Keratinocyte (primary cell): ENCODE data around the gene KCNT2. TPM values are rescaled to one million over a fixed set of nuclear protein-coding genes. Genes with fewer than 3 reads are reported as not detected.

Experiments
- DNase-seq: peaks from one replicate; pipeline ENCODE4 v3.0.0-alpha.2; 2011; ENCODE audit warnings: low read depth, missing footprints, low spot score
- FAIRE-seq: peaks from 2 replicates; lab custom pipeline; 2011; peaks lifted over from hg19 to GRCh38; lab: Jason Lieb, UNC
- H2AFZ ChIP-seq: 2 replicates; pipeline ENCODE4 v1.6.0; 2012; ENCODE audit warnings: low read length, control low read depth, inconsistent platforms; ENCODE audit not compliant: control insufficient read depth
- H3K27ac ChIP-seq: 2 replicates; pipeline ENCODE4 v1.5.1; 2011; ENCODE audit warnings: low read length; ENCODE audit not compliant: control insufficient read depth, insufficient read depth
- H3K27me3 ChIP-seq: 3 replicates; pipeline ENCODE4 v1.6.0; 2011; ENCODE audit warnings: low read length; ENCODE audit not compliant: control insufficient read depth, insufficient read depth; ENCODE audit errors: extremely low read depth
- H3K36me3 ChIP-seq, 2 experiments: 2 replicates in 1 of 2; 3 replicates in 1 of 2; pipeline ENCODE4 v1.5.1; 2011; ENCODE audit warnings: low read length in 2 of 2, mild to moderate bottlenecking in 1 of 2; ENCODE audit not compliant: control insufficient read depth in 2 of 2, insufficient read depth in 2 of 2; ENCODE audit errors: extremely low read depth in 1 of 2
- H3K4me1 ChIP-seq: 3 replicates; pipeline ENCODE4 v1.5.1; 2011; ENCODE audit warnings: low read length; ENCODE audit not compliant: control insufficient read depth, insufficient read depth; ENCODE audit errors: extremely low read depth
- H3K4me2 ChIP-seq: 3 replicates; pipeline ENCODE4 v1.6.0; 2011; ENCODE audit warnings: low read depth, low read length; ENCODE audit not compliant: control insufficient read depth, insufficient read depth; ENCODE audit errors: extremely low read depth
- H3K4me3 ChIP-seq, 3 experiments: fragments of 200-600 bp in 1 of 3; sonication (generic) in 1 of 3; 2 replicates in 2 of 3; 3 replicates in 1 of 3; pipeline ENCODE4 v1.5.1; 2011 to 2016; ENCODE audit warnings: low read length in 3 of 3, mild to moderate bottlenecking in 3 of 3, control low read depth in 2 of 3, inconsistent platforms in 1 of 3, low read depth in 1 of 3, mixed read lengths in 1 of 3, mixed run types in 1 of 3, moderate library complexity in 1 of 3; ENCODE audit not compliant: control insufficient read depth in 2 of 3, insufficient read depth in 2 of 3; ENCODE audit errors: extremely low read depth in 1 of 3
- H3K79me2 ChIP-seq: 2 replicates; pipeline ENCODE4 v1.6.0; 2012; ENCODE audit warnings: low read length; ENCODE audit not compliant: control insufficient read depth, insufficient read depth
- H3K9ac ChIP-seq: 3 replicates; pipeline ENCODE4 v1.6.0; 2011; ENCODE audit warnings: low read length; ENCODE audit not compliant: control insufficient read depth, insufficient read depth; ENCODE audit errors: extremely low read depth
- H3K9me1 ChIP-seq: 3 replicates; pipeline ENCODE4 v1.6.0; 2011; ENCODE audit warnings: low read length; ENCODE audit not compliant: control insufficient read depth, insufficient read depth; ENCODE audit errors: extremely low read depth
- H3K9me3 ChIP-seq: 2 replicates; pipeline ENCODE4 v1.5.1; 2012; ENCODE audit warnings: low read depth, low read length; ENCODE audit not compliant: control insufficient read depth
- H4K20me1 ChIP-seq: 3 replicates; pipeline ENCODE4 v1.6.0; 2011; ENCODE audit warnings: low read length; ENCODE audit not compliant: control insufficient read depth, insufficient read depth; ENCODE audit errors: extremely low read depth
- CTCF ChIP-seq, 3 experiments: IDR thresholded peaks in 1 of 3; conservative IDR thresholded peaks in 1 of 3; optimal IDR thresholded peaks in 1 of 3; 2 replicates in 2 of 3; 3 replicates in 1 of 3; pipeline versions ENCODE3 to v1.5.1; 2011; ENCODE audit warnings: low read length in 3 of 3, mild to moderate bottlenecking in 3 of 3, moderate library complexity in 2 of 3, control low read depth in 1 of 3, inconsistent platforms in 1 of 3; ENCODE audit not compliant: insufficient read depth in 2 of 3; ENCODE audit errors: extremely low read depth in 1 of 3
- EZH2 ChIP-seq: IDR thresholded peaks from one replicate; pipeline ENCODE4 v1.6.1; 2012; ENCODE audit warnings: inconsistent platforms, mild to moderate bottlenecking, low read length, moderate library complexity
- dilution Hi-C: fragments of 300-500 bp; cut with MboI; formaldehyde crosslinking; loops from one replicate; pipeline ENCODE4 v1.7.0; 2020; ENCODE audit warnings: low sequenced_read_pairs; ENCODE audit not compliant: extremely low pct_ligation_motif_present
- polyA plus RNA-seq, 5 experiments: library from polyadenylated mRNA; depleted of rRNA in 3 of 5; stranded (reverse) in 3 of 5; stranded (forward) in 1 of 5; unstranded in 1 of 5; fragments of >200 nt; gene quantifications; 1 replicate in 1 of 5; 2 replicates in 3 of 5; 3 replicates in 1 of 5; pipeline versions ENCODE4 v1.2.1 to v1.2.3, GENCODE V29; 2011 to 2012; ENCODE audit warnings: missing spikeins in 2 of 5, low read depth in 1 of 5, low replicate concordance in 1 of 5

Gene KCNT2
- polyA plus RNA-seq, 1 donor (not counting 4 experiments of a cell fraction or from before 2014, with no cell fraction given), result not detected

- no peaks in the 10 kb centered on the region for H3K36me3 ChIP-seq
- DNase-seq (no peak), FAIRE-seq (no peak)
- peak overlapping the region; percentile 51 for H3K27ac ChIP-seq
- no peaks in the 10 kb centered on the region for H3K9me3 ChIP-seq
- H4K20me1 ChIP-seq, result no peaks in the 10 kb centered on the region
- no peaks in the 10 kb centered on the region for H3K27me3 ChIP-seq
- no peaks in the 10 kb centered on the region for H3K9me1 ChIP-seq
- peak overlapping the region; percentile 63 for H3K4me2 ChIP-seq
- H3K4me3 ChIP-seq, result no peak overlapping the region
- TF ChIP-seq EZH2, result no peak
- TF ChIP-seq CTCF (optimal IDR thresholded peaks at IDR 0.05 in 1 of 3, IDR thresholded peaks at IDR 0.05 in 1 of 3, conservative IDR thresholded peaks at IDR 0.05 in 1 of 3; ENCODE audit: extremely low read depth in 1 of 3, insufficient read depth in 2 of 3, low read length in 3 of 3), result no peak
- H3K79me2 ChIP-seq, result no peaks in the 10 kb centered on the region
- peaks cover 16% of the 10 kb centered on the region for H3K4me1 ChIP-seq
- H3K9ac ChIP-seq, result no peak overlapping the region
- dilution Hi-C loops, result no loop called here
- H2AFZ ChIP-seq, result peak overlapping the region; percentile 51
Measured at GRCh38 chr1:196181594-196181878, 426.7 kb downstream of the KCNT2 start.

DNA sequence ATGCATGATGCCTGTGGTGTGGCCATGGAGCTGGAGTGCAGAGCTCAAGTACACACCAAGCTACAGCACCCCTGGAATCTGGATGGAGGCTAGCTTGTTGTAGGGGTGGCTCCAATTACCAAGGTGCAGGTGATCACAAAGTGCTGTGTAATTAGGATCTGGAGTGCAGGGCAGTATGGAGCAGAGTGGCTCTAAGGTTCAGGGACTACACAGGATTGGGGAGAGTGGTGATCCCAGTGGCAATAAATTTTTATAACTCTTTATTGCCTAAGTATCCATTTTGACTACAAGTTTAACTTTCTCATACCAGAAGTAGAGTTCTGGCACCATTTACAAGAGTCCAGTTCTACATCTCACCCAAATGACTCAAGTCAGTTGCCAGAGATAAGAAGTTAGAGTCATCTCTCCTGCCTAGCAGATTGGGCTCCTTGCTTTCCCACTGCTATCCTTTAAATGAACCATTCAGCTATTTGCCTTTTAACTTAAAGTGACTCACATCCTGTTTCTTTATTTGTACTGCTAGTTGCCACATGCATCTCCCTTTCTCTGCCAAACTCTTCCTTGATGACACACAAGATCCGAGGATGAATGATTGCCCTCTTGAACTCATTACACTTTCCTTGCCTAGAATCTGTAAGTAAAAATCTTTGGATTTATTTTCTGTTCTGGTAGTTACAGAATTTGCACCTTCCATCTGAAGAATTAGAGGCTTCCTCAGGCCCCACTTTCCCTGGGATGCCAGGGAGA is 427.2 kb downstream of the KCNT2 start:
- Histone ChIP-seq H3K9ac (no peak overlapping the region), H3K36me3 (no peaks in the 10 kb centered on the region), H3K4me2 (peak overlapping the region; percentile 63), H4K20me1 (no peaks in the 10 kb centered on the region), H3K9me3 (no peaks in the 10 kb centered on the region), H3K9me1 (no peaks in the 10 kb centered on the region), H3K4me1 (peaks cover 16% of the 10 kb centered on the region), H3K79me2 (no peaks in the 10 kb centered on the region), H2AFZ (peak overlapping the region; percentile 51), H3K27me3 (no peaks in the 10 kb centered on the region), H3K27ac (peak overlapping the region; percentile 51), H3K4me3 (no peak overlapping the region)
- dilution Hi-C loops, result no loop called here
- peak; percentile 74 for DNase-seq
- peak; percentile 99 for FAIRE-seq
- no peak for TF ChIP-seq CTCF (optimal IDR thresholded peaks at IDR 0.05 in 1 of 3, IDR thresholded peaks at IDR 0.05 in 1 of 3, conservative IDR thresholded peaks at IDR 0.05 in 1 of 3; ENCODE audit: extremely low read depth in 1 of 3, insufficient read depth in 2 of 3, low read length in 3 of 3)
- TF ChIP-seq EZH2, result no peak
